ENCODE results near the gene CCL21. TPM values are rescaled to one million over a fixed set of nuclear protein-coding genes. Genes with fewer than 3 reads are reported as not detected.
"Not testable (repeated sequence)": the region's sequence is repeated elsewhere in the genome, so short reads cannot be mapped to it uniquely, and the experiment has no call there.

CCL21 gene
- total RNA-seq, 1 experiment from 2014 or later, result not detected

DNA sequence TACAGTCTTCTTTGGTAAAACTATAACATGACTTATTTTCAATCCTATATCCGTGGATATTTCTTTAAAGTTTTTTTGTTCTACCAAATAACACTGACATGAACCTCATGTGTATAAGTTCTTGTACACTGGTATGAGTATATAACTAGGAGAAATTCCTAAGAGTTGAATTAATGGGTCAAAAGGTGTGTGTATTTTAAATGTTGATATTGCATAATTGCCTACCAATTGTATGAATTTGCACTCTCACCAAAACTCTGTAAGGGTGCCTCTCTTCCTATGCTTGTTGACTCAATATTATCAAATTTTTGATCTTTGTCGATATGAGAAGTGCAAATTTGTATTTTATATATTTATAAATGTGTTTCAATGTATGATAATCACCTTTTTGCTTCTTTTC, 22.9 kb upstream of the CCL21 start:
- Mint-ChIP-seq H3K9me3 (ENCODE audit: unreplicated experiment) (no peaks in the 10 kb centered on the region), H3K4me3 (ENCODE audit: unreplicated experiment) (no peak overlapping the region), H3K4me1 (ENCODE audit: low read depth, unreplicated experiment) (no peaks in the 10 kb centered on the region), H3K36me3 (ENCODE audit: insufficient read depth, unreplicated experiment) (no peaks in the 10 kb centered on the region), H3K27me3 (ENCODE audit: insufficient read depth, unreplicated experiment) (peaks cover 24% of the 10 kb centered on the region), H3K27ac (ENCODE audit: unreplicated experiment) (no peak overlapping the region)
- H3K9me3 ChIP-seq, result no peaks in the 10 kb centered on the region
- H3K27me3 ChIP-seq (replicated peaks; ENCODE audit: control insufficient read depth, insufficient read depth, low read length), result no peaks in the 10 kb centered on the region; the same call in 1 of the 2 replicates
- POLR2A ChIA-PET, result no interaction called here
- H3K4me1 ChIP-seq, result no peaks in the 10 kb centered on the region
- H3K4me3 ChIP-seq (ENCODE audit: low read depth, low read length), result no peak overlapping the region
- no peaks in the 10 kb centered on the region for H3K36me3 ChIP-seq (ENCODE audit: control insufficient read depth, insufficient read depth, low read length)
- TF ChIP-seq CTCF (IDR thresholded peaks at IDR 0.05; ENCODE audit: insufficient read depth in 1 of 2, low read depth in 1 of 2, low read length in 1 of 2, severe bottlenecking in 1 of 2, unreplicated experiment in 1 of 2), result no peak
- DNase-seq, result no peak
- intact Hi-C loops (cut with micrococcal nuclease; ENCODE audit: unreplicated experiment), result no loop called here
- no TSS peak for BruUV-seq (replicated peaks)
- CTCF ChIA-PET, result no interaction called here

DNA sequence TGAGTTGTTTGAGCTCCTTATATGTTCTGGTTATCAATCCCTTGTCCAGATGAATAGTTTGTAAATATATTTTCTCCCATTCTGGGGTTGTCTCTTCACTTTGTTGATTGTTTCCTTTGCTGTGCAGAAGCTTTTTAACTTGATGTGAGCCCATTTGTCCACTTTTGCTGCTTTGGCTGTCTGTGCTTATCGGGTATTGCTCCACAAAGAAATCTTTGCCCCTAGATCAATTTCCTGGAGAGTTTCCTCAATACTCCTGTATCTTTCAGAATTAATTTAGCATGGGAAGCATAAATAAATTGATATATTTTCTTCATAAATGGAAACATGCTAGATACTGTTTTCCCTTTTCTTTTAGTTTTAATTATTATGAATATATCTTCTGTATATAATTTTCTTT, 22.5 kb upstream of the CCL21 start:
- H3K36me3 Mint-ChIP-seq (ENCODE audit: insufficient read depth, unreplicated experiment), result no peaks in the 10 kb centered on the region
- CTCF ChIA-PET, result no interaction called here
- no peak overlapping the region for H3K27ac Mint-ChIP-seq (ENCODE audit: unreplicated experiment)

GRCh38 chr9:34723141-34723540, 13.2 kb upstream of the CCL21 start:
- Mint-ChIP-seq H3K36me3 (ENCODE audit: insufficient read depth, unreplicated experiment) (no peaks in the 10 kb centered on the region), H3K4me3 (ENCODE audit: unreplicated experiment) (no peak overlapping the region), H3K27ac (ENCODE audit: unreplicated experiment) (no peak overlapping the region), H3K4me1 (ENCODE audit: low read depth, unreplicated experiment) (no peaks in the 10 kb centered on the region), H3K27me3 (ENCODE audit: insufficient read depth, unreplicated experiment) (peaks cover 11% of the 10 kb centered on the region), H3K9me3 (ENCODE audit: unreplicated experiment) (no peaks in the 10 kb centered on the region)
- no TSS peak for BruUV-seq (replicated peaks)
- no peaks in the 10 kb centered on the region for H3K36me3 ChIP-seq (ENCODE audit: control insufficient read depth, insufficient read depth, low read length)
- H3K27me3 ChIP-seq (replicated peaks; ENCODE audit: control insufficient read depth, insufficient read depth, low read length), result no peaks in the 10 kb centered on the region; the same call in 1 of the 2 replicates
- no peak for TF ChIP-seq CTCF (IDR thresholded peaks at IDR 0.05; ENCODE audit: insufficient read depth in 1 of 2, low read depth in 1 of 2, low read length in 1 of 2, severe bottlenecking in 1 of 2, unreplicated experiment in 1 of 2)
- ChIA-PET CTCF (no interaction called here), POLR2A (no interaction called here)
- H3K9me3 ChIP-seq, result no peaks in the 10 kb centered on the region
- no peak overlapping the region for H3K4me3 ChIP-seq (ENCODE audit: low read depth, low read length)
- DNase-seq, result no peak
- no peaks in the 10 kb centered on the region for H3K4me1 ChIP-seq
- intact Hi-C loops (cut with micrococcal nuclease; ENCODE audit: unreplicated experiment), result no loop called here

More for the DNA sequence above, 22.5 kb upstream of the CCL21 start:
- H3K4me1 ChIP-seq, result no peaks in the 10 kb centered on the region
- no peaks in the 10 kb centered on the region; the same call in 1 of the 2 replicates for H3K27me3 ChIP-seq (replicated peaks; ENCODE audit: control insufficient read depth, insufficient read depth, low read length)
- Mint-ChIP-seq H3K4me3 (ENCODE audit: unreplicated experiment) (no peak overlapping the region), H3K27me3 (ENCODE audit: insufficient read depth, unreplicated experiment) (peaks cover 22% of the 10 kb centered on the region), H3K4me1 (ENCODE audit: low read depth, unreplicated experiment) (no peaks in the 10 kb centered on the region), H3K9me3 (ENCODE audit: unreplicated experiment) (no peaks in the 10 kb centered on the region)
- no peak overlapping the region for H3K4me3 ChIP-seq (ENCODE audit: low read depth, low read length)
- no peak for DNase-seq
- no peak for TF ChIP-seq CTCF (IDR thresholded peaks at IDR 0.05; ENCODE audit: insufficient read depth in 1 of 2, low read depth in 1 of 2, low read length in 1 of 2, severe bottlenecking in 1 of 2, unreplicated experiment in 1 of 2)
- intact Hi-C loops (cut with micrococcal nuclease; ENCODE audit: unreplicated experiment), result no loop called here
- no TSS peak for BruUV-seq (replicated peaks)
- H3K9me3 ChIP-seq, result no peaks in the 10 kb centered on the region
- H3K36me3 ChIP-seq (ENCODE audit: control insufficient read depth, insufficient read depth, low read length), result no peaks in the 10 kb centered on the region
- POLR2A ChIA-PET, result no interaction called here

DNA sequence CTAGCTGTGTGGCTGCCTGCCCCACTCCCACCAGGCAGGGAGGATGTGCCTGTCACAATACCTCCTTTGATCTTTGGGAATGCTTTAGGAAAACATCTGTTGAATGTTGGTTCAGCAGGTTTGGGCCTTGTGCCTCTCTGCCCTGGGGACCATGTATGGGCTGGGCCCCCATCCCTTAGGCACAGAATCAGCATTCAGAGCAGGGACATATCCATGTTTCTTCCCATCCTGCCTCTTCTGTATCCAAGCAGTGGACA, 9.8 kb upstream of the CCL21 start:
- peaks cover 14% of the 10 kb centered on the region for H3K27me3 Mint-ChIP-seq (ENCODE audit: insufficient read depth, unreplicated experiment)
- H3K9me3 ChIP-seq; H3K4me3 ChIP-seq (ENCODE audit: low read depth, low read length); H3K4me1 ChIP-seq; H3K4me3 Mint-ChIP-seq (ENCODE audit: unreplicated experiment); H3K27ac Mint-ChIP-seq (ENCODE audit: unreplicated experiment); DNase-seq; POLR2A ChIA-PET; BruUV-seq (replicated peaks); intact Hi-C loops (cut with micrococcal nuclease; ENCODE audit: unreplicated experiment); H3K36me3 Mint-ChIP-seq (ENCODE audit: insufficient read depth, unreplicated experiment); H3K27me3 ChIP-seq (replicated peaks; ENCODE audit: control insufficient read depth, insufficient read depth, low read length); H3K9me3 Mint-ChIP-seq (ENCODE audit: unreplicated experiment); CTCF ChIA-PET; H3K36me3 ChIP-seq (ENCODE audit: control insufficient read depth, insufficient read depth, low read length); H3K4me1 Mint-ChIP-seq (ENCODE audit: low read depth, unreplicated experiment): not testable (repeated sequence)
